ENCODE measurements around the gene HOXA4.

The HOXA4 gene

DNA sequence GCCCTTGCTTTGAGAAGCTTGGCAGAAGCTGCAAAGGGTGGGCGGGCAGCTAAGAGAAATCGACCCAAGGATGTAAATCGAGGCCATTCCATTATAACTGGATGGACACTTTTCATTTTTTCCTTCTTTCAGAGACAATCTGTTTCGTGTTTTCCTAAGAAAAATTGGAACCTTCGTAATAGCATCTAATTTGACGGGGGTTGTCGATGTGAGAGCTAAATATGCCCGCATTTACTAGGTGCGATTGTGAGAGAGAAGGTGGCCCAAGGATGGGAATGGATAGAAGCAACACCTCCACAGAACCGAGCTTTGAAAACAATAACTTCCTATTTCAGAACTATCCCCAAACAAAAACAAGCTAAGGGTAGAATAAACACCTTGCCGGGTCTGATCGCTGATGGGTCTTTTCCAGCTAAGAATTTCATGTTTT is 848 bp upstream of the HOXA4 start:
- DNase-seq, result no peak

DNA sequence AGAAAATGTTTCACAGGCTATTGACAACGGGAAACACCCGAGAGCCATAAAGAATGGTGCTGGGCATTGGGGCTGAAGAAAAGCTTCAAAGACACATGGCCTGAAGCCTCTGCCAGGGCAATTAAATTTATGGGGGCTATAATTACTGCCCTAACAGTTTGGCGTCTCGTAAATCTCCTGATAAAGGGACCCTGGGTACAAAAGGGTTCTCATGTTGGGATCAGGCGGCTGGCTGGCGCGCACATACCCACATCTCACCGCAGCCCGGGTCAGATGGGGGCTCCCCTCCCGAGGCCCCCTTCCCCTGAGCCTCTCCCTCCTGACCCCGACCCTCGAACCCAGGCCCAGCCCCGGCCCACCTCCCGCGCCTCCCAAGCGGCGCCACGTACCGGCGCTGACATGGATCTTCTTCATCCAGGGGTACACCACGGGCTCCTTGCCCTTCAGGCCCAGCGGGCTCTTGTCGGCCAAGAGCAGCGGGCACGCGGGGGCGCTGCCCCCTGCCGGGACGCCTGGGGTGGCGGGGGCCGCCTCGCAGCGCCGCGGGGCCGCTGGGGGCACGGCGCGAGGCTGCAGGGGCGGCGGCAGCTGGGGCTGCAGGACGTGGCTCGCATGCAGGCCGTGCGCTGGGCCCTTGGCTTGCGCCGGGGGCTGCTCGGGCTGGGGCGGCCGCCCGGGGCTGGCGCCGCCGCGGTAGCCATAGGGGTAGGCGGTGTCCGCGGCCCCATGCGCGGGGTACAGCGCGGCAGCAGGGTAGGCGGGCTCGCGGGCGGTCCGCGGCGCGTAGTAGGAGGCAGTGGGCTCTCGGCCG is 623 bp downstream of the HOXA4 start:
- no peak for DNase-seq

DNA sequence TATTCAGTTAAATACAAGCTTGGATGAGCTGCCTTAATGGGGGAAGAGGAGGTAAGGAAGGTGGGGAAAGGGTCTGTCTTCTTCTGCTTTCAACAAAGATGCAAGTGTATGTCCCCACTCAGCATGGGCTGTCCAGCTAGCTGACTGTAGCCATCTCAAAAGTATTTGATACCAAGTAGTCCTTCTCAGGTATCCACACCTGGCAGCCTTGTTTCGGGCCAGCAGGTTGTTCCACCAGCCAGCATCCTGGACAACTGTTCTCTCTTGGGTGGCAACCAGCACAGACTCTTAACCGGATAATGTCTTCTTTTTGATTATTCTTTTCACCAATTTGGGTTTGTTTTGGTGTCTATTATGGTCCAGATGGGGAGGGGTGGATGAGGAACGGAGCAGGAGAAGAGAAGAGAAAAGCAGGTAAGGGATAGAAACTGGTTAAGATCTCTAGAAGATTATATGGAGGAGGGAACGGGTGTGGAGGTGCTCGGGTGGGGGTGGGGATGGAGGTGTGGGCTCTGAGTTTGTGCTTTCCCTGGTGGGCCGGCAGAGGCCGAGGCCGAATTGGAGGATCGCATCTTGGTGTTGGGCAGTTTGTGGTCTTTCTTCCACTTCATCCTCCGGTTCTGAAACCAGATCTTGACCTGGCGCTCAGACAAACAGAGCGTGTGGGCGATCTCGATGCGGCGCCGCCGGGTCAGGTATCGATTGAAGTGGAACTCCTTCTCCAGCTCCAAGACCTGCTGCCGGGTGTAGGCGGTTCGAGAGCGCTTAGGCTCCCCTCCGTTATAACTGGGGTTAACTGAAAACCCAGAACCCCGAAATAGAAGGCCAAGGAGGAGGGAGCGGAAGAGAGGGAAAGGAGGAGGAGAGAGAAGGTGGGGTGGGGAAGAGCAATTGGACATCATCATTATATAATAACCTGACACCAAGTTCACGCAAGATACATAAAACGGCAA is 1.5 kb downstream of the HOXA4 start:
- no peak for DNase-seq

DNA sequence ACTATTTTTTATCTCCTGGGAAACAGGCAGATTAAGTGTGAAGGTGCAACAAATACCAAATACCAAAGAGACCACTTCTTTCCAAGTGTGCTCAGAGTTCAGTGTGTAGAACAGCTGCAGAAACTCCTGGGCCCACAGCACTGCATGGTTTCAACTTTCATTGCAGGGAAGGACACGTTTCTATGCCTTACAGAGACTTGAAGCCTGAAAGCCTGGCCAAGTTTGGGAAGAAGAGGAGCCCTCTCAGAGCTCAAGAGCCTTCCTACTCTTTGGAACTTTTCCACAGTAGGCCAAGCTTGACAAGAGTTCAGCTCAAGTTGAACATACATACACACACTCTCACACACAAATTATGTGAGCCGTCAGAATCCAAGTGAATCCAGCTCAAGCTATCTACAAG is 2.5 kb downstream of the HOXA4 start:
- DNase-seq, result no peak

DNA sequence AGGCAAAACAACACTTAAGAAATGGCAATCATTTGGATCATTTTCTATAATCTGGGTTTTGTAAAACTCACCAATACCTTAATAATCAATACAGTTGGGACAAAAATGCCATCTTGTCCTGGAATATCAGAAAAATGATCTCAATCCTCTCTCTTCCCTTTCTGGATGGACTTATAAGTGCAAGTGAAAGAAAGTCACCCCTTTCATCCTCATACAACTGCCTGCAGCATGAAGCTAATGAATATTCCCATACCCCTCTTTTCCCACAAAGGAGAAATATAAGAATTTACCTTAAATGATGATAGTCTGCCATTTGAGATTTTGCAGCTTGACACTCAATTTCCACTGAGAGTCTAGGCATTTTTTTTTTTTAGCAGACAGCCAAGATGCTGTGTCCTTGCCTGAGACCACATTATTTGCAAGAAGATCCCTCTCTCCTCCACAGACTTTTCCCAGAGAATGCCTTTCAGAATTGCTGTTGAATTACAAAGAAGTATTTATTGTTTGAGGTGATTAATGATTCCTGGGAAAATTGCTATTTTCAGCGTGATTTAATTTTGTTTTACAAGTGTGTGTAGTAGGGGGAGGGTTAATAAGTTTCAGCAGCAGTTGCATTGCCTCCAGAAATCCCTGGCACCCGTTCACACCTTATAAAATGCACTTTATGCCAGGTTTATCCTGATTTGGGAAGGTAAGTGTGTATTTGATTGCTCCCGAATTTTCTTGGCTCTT is 3.8 kb downstream of the HOXA4 start:
- DNase-seq, result no peak

DNA sequence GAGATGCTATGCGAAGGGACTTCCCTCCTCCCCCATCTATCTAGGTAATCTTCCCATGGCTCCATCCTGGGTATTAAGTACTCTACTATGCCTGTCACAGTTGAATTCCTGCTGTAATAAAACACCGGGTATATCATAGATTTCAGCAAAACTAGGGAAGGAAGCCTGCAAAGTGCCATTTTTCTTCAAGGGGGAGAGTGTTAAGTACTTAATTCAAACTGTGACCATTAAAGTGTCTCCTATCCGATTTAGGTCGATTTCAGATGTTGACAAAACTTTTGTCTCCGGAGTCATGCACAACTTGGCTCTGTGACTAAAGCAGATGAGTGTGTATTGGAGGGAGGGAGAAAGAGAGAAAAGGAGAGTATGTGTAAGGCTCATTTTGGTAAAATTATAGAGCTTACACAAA is 4.6 kb downstream of the HOXA4 start:
- DNase-seq, result no peak

DNA sequence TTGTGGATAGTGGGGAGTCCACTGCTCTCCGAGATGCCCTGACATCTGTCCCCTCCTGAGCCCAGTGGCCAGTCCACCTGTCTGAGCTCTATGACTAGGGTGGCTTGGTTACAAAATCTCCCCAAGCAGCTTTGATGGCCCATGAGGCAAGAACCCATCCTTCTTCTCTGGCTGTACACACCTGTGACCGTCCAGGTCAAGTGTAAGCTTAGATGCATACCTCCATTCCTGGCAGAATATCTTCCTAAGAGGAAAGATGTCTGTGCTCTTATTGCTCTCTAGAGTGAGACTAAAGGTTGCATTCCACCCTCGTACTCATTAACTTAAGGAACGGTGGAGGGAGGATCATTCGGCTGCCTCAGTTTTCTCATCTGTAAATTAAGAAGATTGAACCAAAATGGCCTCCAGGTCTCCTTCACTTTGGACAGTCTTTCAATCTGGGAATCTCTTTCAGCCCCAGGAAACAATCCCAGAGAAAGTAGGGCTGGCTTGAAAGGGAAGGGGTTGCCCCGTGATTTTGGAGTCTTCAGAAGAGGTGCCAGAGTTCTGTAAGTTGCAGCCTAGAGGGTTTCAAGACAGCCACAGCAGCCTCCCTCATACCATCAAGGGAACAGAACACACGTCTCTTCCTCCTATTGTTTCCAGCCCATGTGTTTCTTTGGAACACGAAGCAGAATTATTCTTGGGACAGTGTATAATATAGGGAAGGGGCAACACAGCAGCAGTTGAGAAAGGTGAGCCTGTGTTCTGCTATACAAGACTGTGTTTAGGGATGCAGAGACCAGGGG is 5.5 kb downstream of the HOXA4 start:
- DNase-seq, result no peak

DNA sequence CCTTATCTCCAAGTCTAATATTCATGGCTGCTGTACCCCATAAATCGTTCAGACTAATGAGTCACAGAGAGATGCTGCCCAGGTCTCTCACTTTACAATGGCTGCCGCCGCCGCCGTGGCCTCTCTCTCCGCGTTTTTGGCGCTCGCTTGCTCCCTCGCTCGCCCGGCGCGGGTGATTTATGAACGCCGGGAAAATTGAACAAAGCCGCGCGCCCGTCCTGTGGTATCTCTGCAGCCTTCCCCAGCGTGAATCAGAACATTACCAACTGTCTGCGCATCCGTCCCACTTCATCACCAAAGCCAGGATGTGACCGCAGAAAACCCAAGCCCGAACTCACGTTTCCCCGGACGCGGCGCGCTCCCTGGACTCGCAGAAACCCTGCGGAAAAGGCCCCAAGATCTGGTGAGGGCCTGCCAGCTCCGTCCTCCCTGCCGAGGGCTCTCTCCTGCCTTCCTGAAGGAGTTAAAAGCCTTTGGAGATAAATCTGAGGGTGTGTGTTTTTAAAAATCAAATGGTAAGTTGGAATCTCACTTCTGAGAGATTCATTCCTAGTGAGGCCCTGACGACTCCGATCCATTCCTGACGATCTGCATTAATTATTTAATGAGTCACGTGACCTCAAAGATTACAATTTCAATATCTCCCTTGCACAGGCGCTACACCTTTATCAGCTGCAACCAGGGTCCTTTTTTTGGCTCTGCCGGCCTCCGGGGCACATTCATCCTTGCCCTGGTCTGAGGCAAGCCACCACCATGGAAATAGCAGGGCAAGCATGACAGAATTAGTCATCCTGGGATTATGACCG is 6.3 kb downstream of the HOXA4 start:
- DNase-seq, result no peak

DNA sequence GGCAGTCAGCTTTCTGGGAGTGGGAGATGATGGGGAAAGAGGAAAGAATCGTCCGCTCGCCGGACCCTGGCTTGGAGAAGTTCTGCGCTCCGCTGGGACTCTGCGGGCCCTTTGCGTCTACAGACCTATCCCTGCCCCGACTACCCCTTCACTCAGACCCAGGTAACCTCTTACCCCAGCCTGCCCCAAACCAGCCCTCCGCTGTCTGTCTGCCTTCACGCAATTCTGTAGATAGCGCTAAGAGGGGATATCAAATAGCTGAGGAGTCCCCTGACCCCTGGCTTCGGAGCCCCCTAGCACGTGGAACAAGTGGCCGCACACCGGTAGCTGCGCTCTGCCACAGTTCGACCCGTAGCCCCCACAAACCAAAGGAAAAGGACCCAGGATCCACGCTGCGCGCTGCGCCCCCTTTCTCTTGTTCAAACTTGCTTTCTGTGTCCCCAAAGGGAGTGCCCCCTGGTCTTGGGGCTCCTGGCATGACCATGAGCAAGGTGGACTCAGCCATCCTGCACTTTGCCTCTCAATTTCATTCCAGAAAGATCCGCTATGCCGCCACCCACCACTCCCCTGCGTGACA is 7.0 kb downstream of the HOXA4 start:
- no peak for DNase-seq

DNA sequence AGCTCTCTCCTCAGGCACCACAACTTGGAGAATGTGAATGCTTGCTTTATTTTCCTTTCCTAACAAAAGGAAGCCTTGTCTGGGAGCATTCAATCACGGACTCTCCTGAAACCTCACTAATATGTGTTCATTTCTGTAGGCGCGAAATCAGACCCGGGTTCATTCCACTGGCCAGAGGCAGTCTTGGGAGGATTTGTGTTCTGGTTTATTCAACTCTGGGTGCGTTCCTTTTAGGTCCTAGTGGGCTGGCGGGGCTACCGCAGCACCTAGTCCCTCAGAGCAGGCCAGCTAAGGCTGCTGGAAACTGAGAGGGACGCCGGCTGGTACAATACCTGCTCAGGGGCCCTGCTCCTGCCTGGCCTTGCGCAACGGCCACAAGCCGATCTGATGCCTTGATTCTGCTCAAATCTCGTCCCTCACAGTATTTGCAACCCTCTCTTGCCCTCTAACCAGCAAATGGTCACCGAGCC is 7.5 kb downstream of the HOXA4 start:
- DNase-seq, result no peak

DNA sequence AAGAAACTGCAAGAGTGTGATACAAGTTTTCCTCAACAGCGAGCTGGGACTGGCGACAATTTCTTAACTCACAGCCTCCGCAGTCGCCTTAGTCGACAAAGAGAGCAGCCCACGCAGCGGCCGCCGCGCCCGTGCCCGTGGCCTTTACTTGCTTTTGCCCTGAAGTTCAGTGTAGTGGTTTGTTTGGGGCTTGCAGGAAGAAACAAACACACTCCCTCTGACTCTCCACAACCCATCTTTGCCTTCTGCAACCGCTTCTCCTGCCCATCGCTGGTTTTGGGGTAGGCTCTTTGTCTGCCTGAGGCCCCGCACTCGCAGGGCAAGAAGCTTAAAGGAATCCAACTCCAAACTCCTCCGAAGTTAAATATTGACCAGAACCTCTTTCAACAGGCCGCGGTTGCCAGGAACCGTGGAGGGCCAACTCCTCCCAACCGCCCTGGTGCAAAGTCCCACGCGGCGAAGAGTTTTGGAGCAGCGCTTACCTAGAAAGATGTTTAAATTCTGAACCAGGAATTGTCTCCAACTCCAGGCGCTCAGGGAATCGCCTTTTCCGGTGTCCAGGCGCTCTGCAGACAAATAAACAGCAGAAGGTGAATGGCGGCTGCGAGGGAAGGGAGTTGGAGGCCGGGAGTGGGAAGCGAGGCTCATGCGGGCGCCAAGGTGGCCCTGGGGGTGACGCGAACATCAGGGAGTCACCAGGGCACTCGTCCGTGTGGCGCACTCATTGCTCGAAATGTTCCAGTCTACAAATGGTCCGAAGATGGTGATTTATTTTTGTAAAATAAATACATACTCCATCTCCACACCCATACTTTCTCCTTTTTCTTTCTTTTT is 8.3 kb downstream of the HOXA4 start:
- no peak for DNase-seq

DNA sequence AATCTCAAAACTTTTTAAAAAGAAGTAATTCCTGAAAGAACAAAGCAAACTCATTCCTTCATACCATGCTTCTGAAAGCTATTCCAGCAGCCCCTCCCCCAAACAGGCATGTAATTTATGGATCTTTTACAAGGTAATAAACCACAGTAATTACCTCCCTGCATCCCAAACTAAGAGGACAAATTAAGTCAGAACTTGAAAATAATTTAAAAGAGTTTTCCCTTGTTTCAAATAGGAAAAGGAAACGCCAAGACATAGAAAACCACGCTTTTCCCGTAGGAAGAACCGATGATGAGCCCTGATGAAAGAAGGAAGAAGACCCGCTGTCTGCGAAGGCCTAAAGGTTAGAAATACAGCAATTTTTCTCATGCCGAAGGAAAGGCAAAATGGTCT is 8.9 kb downstream of the HOXA4 start:
- no peak for DNase-seq

DNA sequence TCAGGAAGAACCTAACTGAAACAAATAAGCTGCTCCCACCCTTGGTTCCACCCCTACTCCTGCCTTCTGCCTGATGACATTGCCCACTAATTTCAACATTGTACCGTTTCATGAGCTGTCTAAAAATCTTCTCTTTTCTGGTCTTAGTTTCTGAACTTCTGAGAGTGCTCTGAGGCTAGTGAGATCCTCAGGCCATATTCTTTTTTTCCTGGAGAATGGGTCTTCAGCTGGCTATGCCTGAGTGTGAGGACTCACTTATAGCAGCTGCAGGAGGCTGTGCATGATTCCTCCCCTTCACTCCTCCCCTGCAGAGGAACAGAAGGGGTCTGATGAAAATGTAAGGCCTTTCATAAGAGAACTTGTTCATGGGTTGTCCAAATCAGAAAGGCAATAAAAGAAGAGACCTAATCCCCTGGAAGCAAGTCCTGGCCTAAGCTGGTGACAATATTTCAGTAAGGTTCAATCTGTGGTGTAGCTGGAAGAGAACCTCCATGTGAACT is 11.1 kb downstream of the HOXA4 start:
- no peak for DNase-seq

DNA sequence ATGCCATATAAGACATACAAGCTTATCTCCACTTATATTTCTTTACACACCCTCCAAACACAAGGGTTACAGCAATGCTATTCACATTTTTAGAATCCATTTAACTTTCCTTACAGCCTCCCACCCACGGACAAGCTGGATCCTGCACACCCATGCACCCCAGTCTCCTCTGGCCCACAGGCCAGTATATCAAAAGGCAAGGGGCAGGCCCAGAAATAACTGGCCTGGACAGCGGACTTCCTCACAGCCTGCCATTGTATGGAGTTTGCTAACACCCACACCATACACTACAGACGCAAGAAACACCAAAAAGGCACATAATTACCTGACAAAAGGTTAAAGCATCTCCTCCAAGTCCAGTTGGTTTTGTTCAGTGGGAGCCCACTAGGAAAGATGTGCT is 12.0 kb downstream of the HOXA4 start:
- DNase-seq, result no peak

DNA sequence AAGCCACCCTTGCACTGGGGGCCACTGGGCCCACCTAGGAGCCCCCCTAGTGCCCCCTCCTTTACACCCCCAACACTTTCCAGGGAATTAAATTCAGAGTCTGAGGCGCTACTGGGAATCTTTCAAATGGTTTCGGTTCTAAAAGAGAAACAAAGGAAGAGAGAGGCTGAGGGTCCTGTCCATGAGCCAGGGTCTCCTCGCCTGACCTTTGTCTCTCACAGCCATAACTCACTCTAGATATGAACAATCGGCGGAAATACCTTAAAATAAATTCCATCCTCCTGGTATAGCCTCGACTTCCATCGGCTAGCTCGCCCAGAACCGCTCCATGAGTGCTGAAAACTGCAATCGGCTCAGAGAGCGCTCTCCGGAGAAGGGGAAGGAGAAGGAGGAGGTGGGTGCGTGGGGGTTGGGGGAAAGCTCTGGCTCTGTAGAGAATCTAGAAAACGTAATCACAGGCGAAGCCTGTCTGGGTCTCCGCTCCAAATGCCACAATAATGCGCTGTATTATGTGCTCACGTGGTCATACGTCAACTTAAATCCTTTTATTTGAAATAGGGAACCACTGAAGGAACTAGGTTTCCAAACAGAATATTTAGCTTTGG is 12.6 kb downstream of the HOXA4 start:
- DNase-seq, result no peak

DNA sequence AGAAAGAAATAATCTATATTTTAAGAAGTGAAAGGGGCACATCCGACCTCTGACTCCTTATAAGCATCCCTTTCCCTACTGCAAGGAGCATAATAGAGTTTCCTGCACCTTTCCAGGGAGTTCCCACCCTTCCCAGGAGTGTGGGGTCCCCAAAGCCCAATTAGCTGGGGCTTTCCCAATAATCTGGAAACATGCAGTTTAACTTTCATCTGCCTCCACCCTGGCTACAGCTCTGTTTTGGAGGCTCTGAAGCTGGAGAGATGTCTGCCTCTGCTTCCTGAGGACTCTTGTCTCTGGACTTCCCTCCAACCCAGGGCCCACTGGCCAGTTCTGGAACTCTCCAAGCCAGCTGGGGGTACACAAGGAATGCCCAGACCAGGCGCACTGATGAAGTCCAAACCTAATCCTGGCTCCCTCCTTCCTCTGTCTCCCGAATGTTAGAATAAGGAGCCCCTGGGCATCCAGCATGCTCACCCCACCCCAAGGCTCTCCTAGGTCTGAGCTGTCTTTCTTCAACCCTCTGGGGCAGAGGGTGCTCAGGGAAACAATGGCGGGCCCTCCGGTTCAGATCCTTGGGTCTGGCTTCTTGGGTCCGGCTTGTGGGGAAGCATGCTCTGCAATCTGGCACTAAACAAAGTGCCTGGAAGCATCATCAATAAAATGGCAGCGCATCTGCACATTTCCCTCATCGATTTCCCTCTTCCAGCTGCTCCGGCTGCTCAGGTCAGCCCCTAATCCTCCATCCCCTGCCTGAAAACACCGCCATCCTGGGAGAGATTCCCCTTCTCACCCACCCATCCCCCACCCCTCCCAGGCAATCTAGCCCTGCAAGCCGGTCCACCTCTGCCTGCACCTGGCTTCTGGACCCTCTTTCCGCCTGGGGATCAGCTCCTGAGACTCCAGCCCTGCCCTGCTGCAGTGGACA is 13.3 kb downstream of the HOXA4 start:
- no peak for DNase-seq

DNA sequence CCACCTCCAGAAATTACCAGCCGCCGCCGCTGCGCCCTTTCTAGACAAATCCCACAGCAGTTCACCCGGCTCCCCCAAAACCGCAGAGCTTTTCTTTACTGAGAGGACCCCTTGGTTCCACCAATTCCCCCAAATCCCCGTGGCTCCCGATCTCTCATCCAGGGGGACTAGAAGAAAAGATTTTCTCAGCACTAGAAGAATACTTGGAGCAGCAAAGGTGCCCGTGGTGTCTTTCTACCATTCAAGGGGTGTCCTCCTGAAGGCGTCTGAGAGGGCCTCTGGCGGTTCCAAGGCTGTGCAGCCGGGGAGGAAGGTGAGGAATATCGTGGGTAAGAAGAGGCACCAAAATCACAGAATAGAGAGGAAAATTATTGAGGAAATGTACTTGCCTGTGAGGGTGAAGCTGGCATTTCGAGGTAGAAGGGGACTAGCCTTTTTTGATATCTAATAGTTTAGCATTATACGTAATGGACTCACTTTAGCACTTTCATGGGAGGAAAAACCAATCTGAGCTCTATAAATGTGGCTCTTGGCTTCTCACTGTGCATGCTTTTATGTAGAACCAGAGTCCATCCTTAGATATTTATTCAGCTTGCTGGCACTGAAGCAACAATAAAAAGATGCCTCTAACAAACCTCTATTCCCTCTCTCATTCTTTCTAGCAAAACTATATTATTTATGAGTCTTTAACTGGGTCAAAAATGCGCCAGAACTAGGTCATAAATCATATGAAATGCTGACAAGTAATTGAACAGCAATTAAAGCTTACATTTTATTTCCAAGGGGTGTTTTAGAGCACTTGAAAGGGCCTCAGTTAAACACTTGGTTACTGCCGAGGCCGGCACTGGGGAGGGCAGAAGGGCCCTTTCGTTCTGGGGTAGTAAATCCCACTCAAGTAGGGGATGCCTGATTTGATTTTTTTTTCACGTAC is 14.3 kb downstream of the HOXA4 start:
- no peak for DNase-seq
